HFFc6 (cell line): ENCODE measurements around the gene MYO1D. TPM values are rescaled to one million over a fixed set of nuclear protein-coding genes. Genes with fewer than 3 reads are reported as not detected.

Source experiments
- DNase-seq: peaks from one replicate; pipeline ENCODE4 v3.0.0-alpha.2; 2018
- H3K27ac Mint-ChIP-seq: 2 replicates; pipeline ENCODE4 v1.8.0; 2020; ENCODE audit warnings: mild to moderate bottlenecking, mixed read lengths
- H3K27me3 Mint-ChIP-seq: 2 replicates; pipeline ENCODE4 v1.8.0; 2021; ENCODE audit warnings: mild to moderate bottlenecking, moderate library complexity, mixed read lengths; ENCODE audit not compliant: insufficient read depth
- H3K36me3 Mint-ChIP-seq: 2 replicates; pipeline ENCODE4 v1.8.0; 2021; ENCODE audit warnings: low read depth, mixed read lengths
- H3K4me1 Mint-ChIP-seq: 2 replicates; pipeline ENCODE4 v1.8.0; 2020; ENCODE audit warnings: low read depth, mixed read lengths
- H3K4me3 Mint-ChIP-seq: 2 replicates; pipeline ENCODE4 v1.8.0; 2020; ENCODE audit warnings: mild to moderate bottlenecking, moderate library complexity, mixed read lengths
- H3K9me3 Mint-ChIP-seq: 2 replicates; pipeline ENCODE4 v1.8.0; 2020; ENCODE audit warnings: mild to moderate bottlenecking, mixed read lengths
- total RNA-seq, 6 experiments: library from RNA; stranded (reverse); fragmentation: NEBNext Ultra II Directional; extraction: Animal tissue kit (Norgen Biotek cat#: 25700); gene quantifications; 2 replicates in 1 of 6; 3 replicates in 5 of 6; pipeline ENCODE4 v1.2.3, GENCODE V29; 2021
- TF ChIP-seq, protein P1 (sequence below): fragments of 200-600 bp; sonication (generic); IDR thresholded peaks from 2 replicates; pipeline ENCODE4 v1.5.0; 2021; ENCODE audit warnings: antibody characterized with exemption, mild to moderate bottlenecking

MYO1D gene
- total RNA-seq, 6 experiments from 2014 or later = 3.8 to 28.8 (median 4.8) TPM

GRCh38 chr17:32917842-32918241 lies 40.9 kb upstream of the MYO1D start:
- TF ChIP-seq, protein P1, sequence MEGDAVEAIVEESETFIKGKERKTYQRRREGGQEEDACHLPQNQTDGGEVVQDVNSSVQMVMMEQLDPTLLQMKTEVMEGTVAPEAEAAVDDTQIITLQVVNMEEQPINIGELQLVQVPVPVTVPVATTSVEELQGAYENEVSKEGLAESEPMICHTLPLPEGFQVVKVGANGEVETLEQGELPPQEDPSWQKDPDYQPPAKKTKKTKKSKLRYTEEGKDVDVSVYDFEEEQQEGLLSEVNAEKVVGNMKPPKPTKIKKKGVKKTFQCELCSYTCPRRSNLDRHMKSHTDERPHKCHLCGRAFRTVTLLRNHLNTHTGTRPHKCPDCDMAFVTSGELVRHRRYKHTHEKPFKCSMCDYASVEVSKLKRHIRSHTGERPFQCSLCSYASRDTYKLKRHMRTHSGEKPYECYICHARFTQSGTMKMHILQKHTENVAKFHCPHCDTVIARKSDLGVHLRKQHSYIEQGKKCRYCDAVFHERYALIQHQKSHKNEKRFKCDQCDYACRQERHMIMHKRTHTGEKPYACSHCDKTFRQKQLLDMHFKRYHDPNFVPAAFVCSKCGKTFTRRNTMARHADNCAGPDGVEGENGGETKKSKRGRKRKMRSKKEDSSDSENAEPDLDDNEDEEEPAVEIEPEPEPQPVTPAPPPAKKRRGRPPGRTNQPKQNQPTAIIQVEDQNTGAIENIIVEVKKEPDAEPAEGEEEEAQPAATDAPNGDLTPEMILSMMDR = no peak
- no peak for DNase-seq
- Mint-ChIP-seq H3K4me1 (no peaks in the 10 kb centered on the region), H3K27ac (no peak overlapping the region), H3K9me3 (no peaks in the 10 kb centered on the region), H3K4me3 (no peak overlapping the region), H3K36me3 (no peaks in the 10 kb centered on the region), H3K27me3 (peaks cover 4% of the 10 kb centered on the region; the same call in 1 of the 2 replicates)

DNA sequence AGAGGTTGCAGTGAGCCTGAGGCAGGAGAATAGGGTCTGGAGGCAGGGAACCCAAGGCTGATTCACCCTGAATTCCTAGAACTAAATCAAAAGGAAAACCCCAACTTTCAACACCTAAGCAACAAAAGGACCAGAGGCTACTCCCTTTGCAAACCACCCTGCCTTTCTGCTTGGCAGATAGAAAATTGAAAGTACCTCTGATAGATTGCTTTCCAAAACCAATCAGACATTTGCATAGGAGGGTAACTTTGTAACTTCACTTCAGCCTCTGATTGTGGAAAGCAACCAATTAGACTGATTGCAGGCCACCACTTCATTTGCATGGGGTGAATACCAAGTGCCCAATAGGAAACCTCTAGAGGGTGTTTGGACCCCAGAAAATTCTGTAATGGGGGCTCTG lies 40.2 kb upstream of the MYO1D start:
- TF ChIP-seq, protein P1 = no peak
- DNase-seq = no peak
- H3K27ac Mint-ChIP-seq = no peak overlapping the region
- no peaks in the 10 kb centered on the region for H3K9me3 Mint-ChIP-seq
- peaks cover 5% of the 10 kb centered on the region for H3K4me1 Mint-ChIP-seq
- no peak overlapping the region for H3K4me3 Mint-ChIP-seq
- no peaks in the 10 kb centered on the region for H3K36me3 Mint-ChIP-seq
- H3K27me3 Mint-ChIP-seq = peaks cover 4% of the 10 kb centered on the region; the same call in 1 of the 2 replicates

DNA sequence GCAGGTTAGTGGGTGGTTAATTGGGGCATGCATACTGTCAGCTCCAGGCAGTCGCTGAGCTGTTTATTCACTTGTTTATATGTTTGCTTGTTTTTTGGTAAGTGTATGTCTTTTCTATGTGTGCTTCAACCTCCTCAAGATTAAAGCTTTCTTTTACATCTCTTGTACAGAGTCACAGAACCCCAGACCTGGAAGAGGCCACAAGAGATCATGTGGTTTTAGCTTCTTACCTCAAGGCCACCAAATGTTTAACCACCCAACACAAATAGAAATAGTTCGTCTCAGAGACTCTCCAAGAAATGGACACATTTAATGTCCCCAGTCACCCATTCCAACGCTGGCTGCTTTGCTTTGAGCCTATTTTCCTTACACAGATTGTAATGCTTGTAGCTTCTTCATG lies 39.2 kb upstream of the MYO1D start:
- peaks cover 10% of the 10 kb centered on the region for H3K4me1 Mint-ChIP-seq
- H3K9me3 Mint-ChIP-seq = no peaks in the 10 kb centered on the region
- no peaks in the 10 kb centered on the region for H3K36me3 Mint-ChIP-seq
- DNase-seq = no peak
- TF ChIP-seq, protein P1 = no peak
- peaks cover 4% of the 10 kb centered on the region; the same call in 1 of the 2 replicates for H3K27me3 Mint-ChIP-seq
- no peak overlapping the region for H3K27ac Mint-ChIP-seq
- no peak overlapping the region for H3K4me3 Mint-ChIP-seq

DNA sequence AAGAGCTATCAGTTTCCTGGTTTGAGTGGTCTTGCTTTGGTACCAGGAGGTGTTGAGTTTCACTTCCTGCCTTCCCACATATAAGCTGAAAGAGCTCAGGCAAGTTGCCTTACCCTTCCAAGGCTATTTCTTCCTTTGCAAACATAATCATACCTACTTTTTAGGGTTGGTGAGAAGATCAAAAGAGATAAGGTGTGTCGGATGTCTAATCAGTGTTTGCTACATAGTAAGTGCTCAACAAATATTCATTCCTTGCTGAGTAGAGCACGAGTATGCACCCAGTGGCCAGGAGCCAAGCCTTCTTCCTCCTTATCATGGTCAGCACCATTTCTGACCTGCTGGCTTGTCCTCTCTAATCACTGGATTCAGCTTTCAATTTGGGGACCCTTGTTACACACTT lies 38.3 kb upstream of the MYO1D start:
- Mint-ChIP-seq H3K27ac (no peak overlapping the region), H3K9me3 (no peaks in the 10 kb centered on the region)

DNA sequence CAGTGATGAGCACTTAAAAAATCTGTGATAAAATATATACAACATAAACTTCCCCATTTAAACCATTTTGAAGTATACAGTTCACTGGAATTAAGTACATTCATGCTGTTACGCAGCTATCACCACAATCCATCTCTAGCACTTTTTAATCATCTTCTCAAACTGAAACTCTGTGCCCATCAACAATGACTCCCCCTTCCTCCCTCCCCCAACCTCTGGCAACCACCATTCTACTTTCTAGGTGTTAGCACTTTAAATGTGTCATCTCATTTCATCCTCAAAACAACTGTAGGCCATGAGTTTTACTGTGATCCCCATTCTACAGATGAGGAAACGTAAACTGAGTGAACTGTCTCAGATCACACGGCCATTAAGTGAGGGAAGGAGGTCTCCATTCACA lies 37.3 kb upstream of the MYO1D start:
- TF ChIP-seq, protein P1 = no peak
- Mint-ChIP-seq H3K4me3 (no peak overlapping the region), H3K4me1 (peaks cover 15% of the 10 kb centered on the region), H3K27me3 (peaks cover 4% of the 10 kb centered on the region; the same call in 1 of the 2 replicates), H3K9me3 (no peaks in the 10 kb centered on the region), H3K36me3 (no peaks in the 10 kb centered on the region), H3K27ac (no peak overlapping the region)
- DNase-seq = no peak

More for the DNA sequence above, 38.3 kb upstream of the MYO1D start:
- Mint-ChIP-seq H3K4me3 (no peak overlapping the region), H3K36me3 (no peaks in the 10 kb centered on the region), H3K4me1 (peaks cover 10% of the 10 kb centered on the region), H3K27me3 (peaks cover 4% of the 10 kb centered on the region; the same call in 1 of the 2 replicates)
- TF ChIP-seq, protein P1 = no peak
- DNase-seq = no peak

GRCh38 chr17:32913593-32913992 lies 36.7 kb upstream of the MYO1D start:
- TF ChIP-seq, protein P1 = no peak
- H3K36me3 Mint-ChIP-seq = no peaks in the 10 kb centered on the region
- no peak overlapping the region for H3K4me3 Mint-ChIP-seq
- H3K27me3 Mint-ChIP-seq = peaks cover 4% of the 10 kb centered on the region; the same call in 1 of the 2 replicates
- no peak overlapping the region for H3K27ac Mint-ChIP-seq
- DNase-seq = no peak
- H3K9me3 Mint-ChIP-seq = no peaks in the 10 kb centered on the region
- peaks cover 15% of the 10 kb centered on the region for H3K4me1 Mint-ChIP-seq
